VCaP (cell line): ENCODE results near the gene TBC1D22A.

Experiments used
- H3K27ac ChIP-seq: fragments of 450-650 bp; 2 replicates; pipeline ENCODE4 v1.5.1; 2017
- CTCF ChIP-seq: fragments of 450-650 bp; conservative IDR thresholded peaks from 2 replicates; pipeline ENCODE4 v1.5.1; 2017; ENCODE audit warnings: mild to moderate bottlenecking, moderate library complexity

TBC1D22A gene

GRCh38 chr22:46897246-46897623, 134.8 kb downstream of the TBC1D22A start:
- no peak overlapping the region for H3K27ac ChIP-seq
- TF ChIP-seq CTCF: no peak

GRCh38 chr22:46900549-46900948, 138.1 kb downstream of the TBC1D22A start:
- H3K27ac ChIP-seq: peak overlapping the region; percentile 34; the same call in 1 of the 2 replicates
- no peak for TF ChIP-seq CTCF

GRCh38 chr22:46902436-46902835, 140.0 kb downstream of the TBC1D22A start:
- TF ChIP-seq CTCF: no peak
- H3K27ac ChIP-seq: no peak overlapping the region

- H3K27ac ChIP-seq: no peak overlapping the region
Observed at GRCh38 chr22:46902998-46903916, 140.8 kb downstream of the TBC1D22A start.

GRCh38 chr22:46905415-46905814, 143.0 kb downstream of the TBC1D22A start:
- H3K27ac ChIP-seq: no peak overlapping the region
- TF ChIP-seq CTCF: no peak

More at GRCh38 chr22:46902998-46903916, 140.8 kb downstream of the TBC1D22A start:
- TF ChIP-seq CTCF: no peak

- no peak overlapping the region for H3K27ac ChIP-seq
- TF ChIP-seq CTCF: no peak
Observed at GRCh38 chr22:46905834-46906233, 143.4 kb downstream of the TBC1D22A start.

GRCh38 chr22:46906326-46907045, 144.0 kb downstream of the TBC1D22A start:
- no peak overlapping the region for H3K27ac ChIP-seq
- no peak for TF ChIP-seq CTCF
